ENCODE results near the gene PRMT7.

Gene PRMT7

DNA sequence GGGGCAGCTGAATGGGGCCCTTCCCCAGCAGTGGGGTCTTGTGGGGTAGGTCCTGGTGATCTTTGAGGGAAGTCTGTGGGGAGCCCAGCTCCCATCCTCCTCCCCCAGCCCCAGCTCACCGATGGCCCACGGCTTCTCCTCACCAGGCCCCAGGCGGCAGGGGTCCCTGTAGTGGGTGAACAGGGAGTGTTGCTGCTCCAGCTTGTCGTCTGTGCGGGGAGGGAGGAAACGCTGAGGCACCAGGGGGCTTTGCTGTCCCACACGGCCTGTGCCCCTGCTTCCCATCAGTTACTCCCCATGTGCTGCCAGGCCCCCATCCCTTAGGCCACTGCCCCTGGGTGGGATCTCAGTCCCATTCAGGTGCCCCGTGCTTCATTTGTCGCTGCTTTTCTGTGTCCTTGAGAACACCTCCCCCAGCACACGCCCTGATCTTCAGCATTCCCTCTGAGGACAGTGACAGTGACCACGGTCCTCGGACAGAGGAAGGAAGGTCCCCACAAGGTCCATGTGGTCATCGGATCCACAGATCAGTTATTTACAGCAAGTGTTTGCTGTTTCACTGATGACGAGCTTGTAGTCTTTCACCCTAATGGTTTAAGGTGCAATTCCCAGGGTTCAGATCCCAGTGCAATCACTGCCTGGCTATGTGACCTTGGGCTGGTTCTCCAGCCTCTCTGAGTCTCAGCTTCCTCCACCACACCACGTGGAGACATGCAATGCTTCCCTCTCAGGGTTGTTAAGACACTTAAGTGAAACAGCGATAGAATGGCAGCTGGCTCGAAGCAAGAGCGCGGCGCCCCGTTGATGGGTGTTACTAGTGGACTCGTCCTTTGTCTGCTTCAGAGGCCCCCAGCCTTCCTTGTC lies 53.1 kb downstream of the PRMT7 start:
- no peak for ATAC-seq

DNA sequence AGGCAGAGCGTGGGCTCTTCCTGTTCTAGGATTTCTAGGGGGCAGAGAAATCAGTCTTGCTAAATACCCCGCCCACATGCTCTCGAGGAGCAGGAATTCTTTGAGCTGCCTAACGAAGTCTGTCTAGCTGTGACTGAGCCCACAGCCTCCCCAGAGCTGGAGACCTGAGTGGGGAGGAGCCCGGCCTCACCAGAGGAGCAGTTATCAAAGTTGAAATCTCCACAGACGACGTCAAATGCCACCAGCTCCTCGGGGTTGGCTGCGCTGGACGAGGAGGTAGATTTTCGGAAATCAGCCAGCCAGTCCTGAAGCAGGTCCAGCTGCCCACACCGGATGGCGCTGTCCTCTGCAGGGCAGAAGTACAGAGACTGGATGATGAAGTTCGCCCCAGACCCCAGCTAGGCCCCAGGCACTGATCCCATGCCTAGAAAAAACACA lies 53.8 kb downstream of the PRMT7 start:
- no peak for DNase-seq
- ATAC-seq = no peak

More for the DNA sequence above, 53.1 kb downstream of the PRMT7 start:
- DNase-seq = no peak

DNA sequence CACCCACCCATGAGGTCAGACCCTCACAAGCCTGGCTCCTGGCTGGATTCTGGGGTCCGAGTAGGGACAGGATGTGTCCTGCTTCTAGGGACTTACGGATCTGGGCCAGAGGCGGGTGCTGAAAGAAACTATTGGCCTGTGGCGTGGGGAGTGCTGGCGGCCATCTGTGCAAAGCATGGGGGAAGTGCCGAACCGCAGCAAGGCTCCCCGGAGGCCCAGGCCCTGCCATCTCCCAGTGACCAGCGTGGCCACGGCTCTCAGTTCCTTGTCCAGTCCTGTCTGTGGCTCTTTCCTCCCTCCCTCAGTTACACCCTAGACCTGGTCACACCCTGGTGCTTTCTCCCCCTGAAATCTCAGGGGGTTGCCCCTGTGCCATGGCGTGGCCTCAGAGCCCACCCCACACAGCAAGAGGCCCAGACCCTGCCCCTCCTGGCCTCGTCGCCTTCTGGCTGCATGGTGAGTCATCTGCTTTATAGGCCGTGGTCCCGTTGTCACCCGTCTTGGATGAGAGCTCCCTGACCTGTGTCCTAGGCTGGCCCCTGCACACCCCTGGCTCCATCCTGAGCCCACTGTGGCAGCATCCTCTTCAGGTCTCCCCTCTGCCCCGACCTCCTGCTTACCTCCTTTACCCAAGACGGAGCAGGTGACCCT lies 54.5 kb downstream of the PRMT7 start:
- ATAC-seq (no peak), DNase-seq (no peak)

DNA sequence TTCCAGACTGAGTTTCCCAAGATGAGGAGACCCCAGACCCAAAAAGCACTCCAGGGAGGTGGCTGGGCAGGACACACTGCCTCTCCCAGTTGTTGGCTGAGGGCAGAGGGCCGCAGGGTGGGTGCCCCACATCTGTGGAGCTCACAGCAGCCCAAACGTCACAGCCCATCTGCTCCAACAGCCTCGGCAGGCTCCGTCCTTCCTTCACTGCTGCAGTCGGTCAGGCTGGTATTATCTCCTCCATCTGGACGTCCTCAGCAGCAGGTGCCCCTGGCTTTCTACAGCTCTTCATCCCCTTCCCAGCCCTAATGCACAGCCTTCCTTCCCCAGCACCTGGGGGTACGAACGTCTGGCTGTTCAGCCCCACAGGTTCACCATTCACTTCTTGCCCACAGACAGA lies 55.2 kb downstream of the PRMT7 start:
- no peak for ATAC-seq
- no peak for DNase-seq

DNA sequence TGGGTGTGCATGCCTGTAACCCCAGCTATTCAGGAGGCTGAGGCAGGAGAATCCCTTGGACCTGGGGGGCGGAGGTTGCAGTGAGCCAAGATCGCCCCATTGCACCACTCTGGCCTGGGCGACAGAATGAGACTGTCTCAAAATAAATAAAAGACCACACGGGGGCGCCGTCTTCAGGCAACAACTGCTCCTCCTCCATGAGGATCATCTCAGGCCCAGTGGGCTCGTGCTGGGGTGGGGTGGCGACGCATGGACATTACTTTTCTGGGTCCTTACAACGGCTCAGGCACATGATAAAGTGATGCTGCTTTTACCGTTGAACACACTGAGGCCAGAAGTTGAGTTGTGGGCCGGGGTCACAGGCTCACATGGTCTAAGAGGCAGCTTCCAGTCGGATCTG lies 56.2 kb downstream of the PRMT7 start:
- ATAC-seq = no peak
- DNase-seq = peak; percentile 65

DNA sequence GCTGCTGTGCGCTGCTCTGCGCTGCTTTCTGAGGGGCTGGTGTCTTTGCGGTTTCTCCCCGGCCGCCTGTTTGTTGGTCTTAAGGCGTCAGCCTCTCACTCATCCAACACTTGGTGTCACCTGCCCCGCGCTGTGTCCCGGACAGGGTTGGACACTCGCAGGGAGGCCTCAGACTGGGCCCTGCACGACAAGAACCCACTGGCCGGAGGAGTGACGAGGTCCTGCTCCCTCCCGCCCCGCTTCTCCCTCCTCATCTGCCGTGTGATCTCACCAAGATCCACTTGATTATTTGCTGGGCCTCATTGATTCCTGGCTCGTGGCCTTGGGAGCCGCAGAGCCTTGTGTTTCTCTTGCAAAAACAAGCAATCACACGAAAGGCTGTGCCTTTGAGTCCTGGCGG lies 56.6 kb downstream of the PRMT7 start:
- ATAC-seq (no peak), DNase-seq (no peak)

DNA sequence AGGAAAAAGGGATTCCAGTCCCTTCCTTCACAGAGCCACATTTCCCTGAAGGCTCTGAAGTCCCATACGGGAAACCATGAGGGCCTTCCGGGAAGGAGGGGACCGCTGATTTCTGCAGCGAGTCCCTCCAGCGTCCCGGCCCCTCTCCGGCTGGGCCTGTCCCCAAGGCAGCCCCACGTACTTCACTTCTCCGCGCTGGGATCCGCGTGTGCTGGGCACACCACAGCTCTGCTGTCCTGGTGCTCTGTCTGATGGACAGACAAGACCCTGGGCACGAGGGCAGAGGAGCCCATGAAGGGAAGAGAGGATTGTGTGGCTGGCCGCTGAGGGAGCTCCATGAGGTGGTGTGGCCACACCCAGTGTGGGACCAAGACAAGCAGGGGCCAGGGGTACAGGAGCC lies 57.1 kb downstream of the PRMT7 start:
- ATAC-seq = no peak

DNA sequence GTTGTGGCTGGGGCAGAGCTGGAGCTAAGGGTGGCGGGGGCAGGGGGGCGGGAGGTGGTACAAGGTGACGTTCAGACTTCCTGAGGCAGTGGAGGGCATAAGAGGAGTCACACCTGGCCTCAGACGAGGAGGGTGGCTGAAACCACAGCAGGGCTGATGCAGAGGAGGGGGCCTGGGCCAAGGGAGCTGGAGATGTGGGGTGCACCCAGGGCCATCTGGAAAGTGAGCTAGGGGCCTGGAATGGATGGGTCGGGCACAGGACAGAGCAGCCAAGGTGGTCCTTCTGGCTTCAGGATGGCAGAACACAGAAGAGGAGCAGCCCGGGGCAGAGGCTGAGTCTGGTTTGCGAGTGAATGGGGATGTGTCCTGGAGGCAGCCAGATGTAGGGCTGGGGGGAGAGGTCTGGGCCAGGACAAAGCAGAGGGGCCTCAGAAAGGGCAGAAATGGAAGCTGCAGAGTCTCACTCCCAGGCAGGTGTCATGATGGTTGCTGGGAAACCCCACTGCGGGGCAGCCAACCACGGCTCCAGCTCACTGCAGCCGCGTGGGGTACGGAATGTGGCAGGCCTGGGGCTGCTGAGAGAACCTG lies 57.6 kb downstream of the PRMT7 start:
- peak; percentile 28 for ATAC-seq
- peak; percentile 49 for DNase-seq

More for the DNA sequence above, 57.1 kb downstream of the PRMT7 start:
- no peak for DNase-seq

DNA sequence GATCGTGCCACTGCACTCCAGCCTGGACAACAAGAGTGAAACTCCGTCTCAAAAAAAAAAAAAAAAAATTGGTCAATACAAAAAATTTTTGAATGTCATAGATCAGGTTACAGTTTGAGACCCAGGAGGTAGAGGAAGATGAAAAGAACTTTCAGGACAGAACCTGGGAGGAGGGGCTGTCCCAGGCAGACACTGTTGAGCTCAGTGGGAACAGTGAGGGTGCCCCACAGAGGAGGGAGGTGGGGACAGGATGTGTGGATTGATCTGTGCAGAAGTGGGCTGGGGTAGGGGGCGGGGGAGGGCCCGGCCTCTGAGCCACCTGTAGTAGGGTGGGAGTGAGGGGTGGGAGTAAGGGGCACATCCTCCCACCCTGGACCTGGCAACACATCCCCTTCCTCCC lies 58.3 kb downstream of the PRMT7 start:
- ATAC-seq (no peak), DNase-seq (no peak)

DNA sequence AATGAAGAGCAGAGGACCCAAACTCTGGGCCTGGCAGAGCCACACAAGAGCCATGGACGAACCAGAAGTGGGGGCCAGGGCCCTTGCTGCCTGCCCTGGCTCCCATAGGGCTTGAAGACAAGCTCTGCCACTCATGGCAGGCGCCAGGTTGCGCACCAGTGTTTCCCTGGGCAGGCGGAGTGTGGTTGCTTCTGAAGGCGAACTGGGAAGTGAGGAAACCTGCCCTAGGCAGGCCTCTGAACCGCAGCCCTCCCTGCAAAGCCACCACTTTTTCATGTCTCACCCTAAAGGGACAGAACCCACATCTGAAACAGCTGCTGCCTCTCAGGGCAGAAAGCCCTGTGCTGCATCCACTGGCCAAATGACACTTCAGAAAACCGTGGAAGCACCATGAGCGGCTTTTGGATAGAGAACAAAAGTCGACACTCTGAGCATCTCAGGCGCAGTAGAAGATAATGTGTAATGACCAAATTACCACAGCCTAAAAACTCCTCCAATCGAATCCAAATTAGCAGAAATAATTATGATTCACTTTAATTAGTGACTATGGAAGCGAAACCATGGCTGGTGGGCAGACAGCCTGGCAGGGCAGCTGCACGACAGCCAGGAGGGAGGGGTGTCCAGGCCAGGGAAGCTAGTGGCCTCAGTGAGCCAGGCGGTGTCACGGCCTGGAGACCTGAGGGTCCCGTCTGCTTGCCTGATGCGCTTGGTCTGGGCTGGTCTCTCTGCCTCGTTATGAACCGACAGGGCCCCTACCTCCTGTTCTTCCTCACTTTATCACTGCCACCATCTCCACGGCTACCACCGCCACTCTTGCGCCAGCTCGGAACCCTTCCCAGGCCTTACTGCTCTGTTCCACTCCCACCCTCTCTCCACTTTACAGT lies 59.1 kb downstream of the PRMT7 start:
- peak; percentile 61 for DNase-seq
- peak; percentile 63 for ATAC-seq

DNA sequence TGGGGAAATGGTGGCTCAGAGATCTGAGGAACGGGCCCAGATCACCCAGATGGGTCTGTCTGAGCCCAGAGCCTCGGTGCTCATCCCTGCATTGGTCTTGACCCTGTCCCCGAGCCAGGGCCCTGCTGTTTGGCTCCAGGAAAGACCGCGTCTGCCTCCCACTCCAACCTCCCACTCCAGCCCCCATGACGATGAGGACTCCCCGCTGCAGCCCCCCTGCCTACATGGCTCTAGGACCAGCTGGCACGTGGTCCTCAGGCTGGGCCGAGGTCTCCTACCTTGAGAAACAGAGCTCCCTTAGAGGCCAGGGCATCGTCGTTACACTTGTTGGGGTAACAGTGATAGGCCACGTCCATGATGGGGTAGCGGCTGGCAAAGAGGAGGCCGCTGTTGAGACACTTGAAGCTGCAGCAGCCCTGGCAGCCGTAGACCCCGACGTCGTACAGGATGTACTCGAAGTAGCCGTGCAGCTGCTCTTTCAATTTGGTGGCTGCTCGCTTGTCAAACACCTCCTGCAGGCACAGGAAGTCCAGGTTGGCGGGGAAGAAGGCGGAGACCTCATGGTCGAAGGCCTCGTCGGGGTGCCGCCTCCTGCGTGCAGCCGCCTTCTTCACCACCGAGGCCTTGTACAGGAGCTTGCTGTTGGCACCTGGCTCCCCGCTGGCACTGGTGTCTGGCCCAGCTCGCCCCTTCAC lies 59.9 kb downstream of the PRMT7 start:
- no peak for ATAC-seq
- DNase-seq = no peak

DNA sequence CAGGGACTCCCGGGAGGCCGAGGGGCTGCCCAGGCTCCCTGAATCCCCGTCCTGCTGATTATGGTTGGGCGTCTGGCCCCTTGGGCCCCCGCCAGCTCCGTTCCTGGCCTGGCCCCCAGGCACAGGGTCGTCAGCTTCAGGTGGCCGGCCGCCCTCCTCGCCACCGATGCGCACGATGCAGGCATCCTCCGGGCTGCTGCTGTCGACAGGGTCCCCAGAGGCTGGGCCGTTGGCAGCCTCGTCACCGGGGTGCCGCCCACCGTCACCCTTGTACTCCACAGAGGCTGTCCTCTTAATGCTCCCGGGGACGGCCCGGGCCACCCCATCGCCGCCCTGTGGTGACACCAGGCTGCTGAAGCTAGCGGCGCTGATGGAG lies 60.4 kb downstream of the PRMT7 start:
- no peak for ATAC-seq
- DNase-seq = no peak

DNA sequence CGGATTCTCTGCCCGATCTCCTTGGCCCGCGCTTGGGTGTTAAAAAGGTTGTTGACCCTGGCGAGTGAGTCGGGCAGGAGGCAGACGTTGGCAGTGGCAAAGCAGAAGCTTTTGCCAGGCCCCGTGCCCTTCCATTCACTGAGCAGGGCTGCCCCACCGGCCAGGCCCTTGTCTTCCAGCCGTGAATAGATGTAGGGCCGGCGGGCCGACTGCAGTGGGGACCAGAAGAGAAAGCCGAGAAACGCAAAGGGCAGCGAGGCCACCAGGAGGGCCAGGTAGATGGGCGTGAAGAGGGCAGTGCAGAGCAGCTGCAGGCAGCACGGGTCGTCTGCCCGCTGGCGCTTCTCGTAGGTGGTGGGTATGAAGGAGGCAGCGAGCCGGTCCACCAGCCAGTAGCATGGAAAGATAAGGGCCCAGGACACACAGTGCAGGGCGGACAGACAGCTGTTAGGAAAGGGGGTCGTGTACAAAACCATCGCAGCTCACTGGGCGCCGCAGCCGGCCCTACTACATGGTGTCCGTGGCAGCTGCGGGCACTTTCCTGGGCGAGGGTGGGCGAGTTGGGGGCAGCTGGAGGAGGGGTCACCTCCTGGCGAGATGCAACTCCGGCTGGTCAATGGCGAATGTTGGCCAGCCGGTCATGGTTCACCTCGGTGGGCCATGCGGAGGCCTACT lies 61.0 kb downstream of the PRMT7 start:
- ATAC-seq = no peak
- DNase-seq = no peak

DNA sequence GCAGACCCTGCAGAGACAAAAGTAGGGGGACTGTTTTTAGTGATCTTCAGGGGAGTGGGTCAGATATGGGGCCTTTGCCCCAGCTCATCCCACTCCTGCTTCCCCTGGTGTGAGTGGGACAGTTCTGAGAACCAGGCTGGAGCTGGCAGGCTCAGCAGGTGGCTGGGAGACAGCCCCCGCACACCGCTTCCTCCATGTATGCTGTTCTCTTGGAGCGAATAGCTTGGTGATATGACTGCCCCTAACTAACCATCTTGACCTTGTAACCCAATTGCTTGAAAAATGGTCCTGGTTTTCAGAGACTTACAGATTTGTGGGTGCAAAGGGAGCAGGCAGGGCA lies 61.5 kb downstream of the PRMT7 start:
- ATAC-seq (no peak), DNase-seq (no peak)

DNA sequence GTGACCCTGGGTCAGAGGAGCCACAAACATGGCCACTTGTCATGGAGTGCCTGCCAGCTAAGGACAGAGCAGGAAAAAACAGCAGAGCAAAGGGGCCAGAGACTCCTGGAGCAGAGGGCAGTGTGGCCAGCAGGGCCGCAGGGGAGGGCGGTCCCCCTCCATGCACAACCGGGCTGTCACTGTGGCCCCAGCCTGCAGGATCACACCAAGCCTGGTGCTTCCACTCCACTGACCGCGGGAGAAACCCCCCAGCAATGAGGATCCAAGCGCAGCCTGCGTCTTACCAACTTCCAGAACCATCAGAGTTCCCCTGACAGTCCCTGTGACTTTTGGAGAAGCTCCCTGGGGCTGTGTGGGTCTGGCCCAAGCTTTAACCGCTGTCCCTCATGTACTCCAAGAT lies 62.0 kb downstream of the PRMT7 start:
- ATAC-seq = no peak
- DNase-seq = no peak

DNA sequence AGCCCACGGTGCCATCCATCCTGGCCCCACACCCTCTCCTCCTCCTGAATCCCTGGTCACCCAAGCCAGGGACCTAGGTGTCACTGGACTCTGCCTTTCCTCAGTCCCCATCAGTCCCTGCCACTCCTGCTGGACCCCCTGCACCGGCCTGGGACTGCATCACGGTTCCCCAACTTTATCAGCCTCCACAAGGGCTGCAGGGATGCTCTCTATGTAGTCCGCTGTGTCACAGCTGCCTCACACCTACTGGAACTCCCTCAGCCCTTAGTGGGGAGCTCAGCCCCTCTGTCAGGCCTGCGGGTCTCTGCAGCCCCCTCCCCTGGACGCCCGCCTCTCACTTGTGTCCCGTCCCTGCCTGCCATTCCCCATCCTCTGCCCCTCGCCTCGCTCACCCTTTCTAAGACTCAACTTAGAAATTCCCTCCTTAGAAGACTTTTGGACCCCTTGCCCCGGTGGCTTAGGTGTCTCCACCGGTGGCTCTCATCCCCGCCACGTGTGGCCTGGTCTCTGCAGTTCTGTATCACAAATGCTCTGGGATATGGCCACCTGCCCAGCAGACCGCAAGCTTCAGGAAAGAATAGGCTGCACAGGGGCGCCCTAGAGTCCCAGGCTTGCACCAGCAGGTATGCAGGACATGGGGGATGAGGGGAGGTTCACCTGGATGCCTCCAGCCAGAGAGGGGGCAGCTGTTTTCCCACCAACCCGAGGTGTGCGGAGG lies 62.9 kb downstream of the PRMT7 start:
- DNase-seq (no peak), ATAC-seq (no peak)

DNA sequence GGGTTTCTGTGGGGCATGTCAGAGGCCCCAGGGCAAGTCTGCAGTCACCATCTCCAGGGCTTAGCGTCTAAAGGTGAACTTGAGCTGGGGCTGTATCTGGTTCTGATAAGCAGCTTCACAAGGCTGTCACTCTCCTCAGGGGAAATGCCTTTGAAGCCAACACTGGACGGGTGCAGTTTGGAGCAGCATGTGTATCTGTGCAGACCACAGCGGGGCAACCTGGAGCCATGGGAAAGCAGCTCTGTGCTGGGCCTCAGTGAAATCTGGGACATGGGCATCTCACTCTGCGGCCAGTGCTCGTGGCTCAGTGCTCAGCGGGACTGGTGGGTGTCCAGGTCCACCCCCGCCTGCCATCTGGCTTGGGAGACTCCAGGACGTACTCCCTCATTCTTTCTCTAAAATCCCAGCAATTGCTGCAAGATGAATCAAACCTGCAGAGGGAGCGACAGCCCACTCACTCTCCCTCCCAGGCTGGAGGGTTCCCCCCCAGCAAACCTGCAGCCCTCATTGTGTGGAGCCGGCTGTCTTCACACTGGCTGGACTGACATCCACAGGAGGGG lies 63.5 kb downstream of the PRMT7 start:
- ATAC-seq (no peak), DNase-seq (no peak)

DNA sequence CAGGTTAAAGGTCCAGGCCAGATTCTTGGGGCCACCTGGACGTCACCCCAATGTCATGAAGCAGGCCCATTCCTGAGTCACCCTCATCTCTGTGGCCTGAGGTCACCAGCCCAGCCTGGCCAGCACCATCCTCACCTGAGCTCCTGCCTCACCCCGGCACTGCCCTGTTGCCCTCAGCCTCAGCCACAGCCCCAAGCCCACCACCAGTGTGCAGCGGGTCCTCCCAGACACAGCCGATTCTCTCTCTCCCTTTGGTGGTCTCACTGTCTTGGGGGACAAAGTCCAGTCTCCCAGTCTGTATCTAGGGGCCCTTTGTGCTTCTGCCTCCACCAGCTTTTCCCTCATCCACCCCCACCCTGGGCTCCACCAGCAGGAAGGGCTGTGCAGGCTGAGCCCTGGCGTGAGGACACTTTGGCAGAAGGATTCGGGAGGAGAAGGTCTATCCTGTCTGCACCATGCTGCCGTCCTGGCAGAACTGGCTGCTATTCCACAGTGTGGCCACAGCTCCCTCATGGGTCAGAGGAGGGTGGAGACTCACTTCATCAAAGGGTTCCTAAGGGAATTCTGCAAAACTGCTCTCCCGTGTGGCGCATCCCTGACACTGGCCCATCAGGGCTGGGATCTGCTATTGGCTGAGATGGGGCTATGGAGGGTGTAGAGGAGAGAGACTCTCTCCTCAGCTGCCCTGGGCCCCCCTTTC lies 64.3 kb downstream of the PRMT7 start:
- ATAC-seq (no peak), DNase-seq (no peak)

DNA sequence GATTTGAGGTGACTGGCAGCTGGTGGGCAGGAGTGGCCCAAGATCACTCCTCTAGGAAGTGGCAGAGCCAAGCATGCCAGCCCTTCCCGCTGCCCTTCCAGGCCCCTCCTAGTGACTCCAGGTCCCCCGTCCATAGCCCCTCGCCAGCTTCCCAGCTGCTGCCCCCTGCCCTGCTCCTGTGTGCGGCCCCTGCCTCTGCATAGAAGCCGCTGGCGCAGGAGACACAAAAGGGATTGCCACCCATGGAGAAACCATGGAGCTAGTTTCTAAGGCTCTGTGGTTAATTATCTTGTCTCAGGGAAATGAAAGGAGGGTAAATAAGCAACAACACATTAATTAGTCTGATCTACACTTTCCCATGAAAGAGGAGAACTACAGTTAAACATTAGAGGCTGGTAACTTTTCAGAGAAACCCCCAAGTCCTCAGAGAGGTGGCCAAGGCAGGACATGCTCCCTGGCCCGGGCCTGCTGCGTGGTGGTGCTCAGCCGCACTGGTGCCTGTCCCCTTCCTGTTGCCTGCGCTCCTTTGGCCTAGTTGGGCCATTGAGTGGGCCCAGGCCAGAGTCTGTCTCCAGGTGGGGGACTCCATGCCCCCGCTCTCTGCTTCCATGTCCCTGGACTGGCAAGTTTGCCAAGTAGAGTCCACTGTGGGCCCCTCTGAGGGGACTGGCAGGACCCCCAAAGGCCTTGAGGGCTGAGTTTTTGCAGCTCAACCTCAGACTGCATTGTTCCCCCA lies 65.2 kb downstream of the PRMT7 start:
- DNase-seq = no peak
- ATAC-seq = no peak
